Islet precursor cell (in vitro differentiated cells): ENCODE results near the gene EPHB3.
"Not testable (repeated sequence)": the region's sequence is repeated elsewhere in the genome, so short reads cannot be mapped to it uniquely, and the experiment has no call there.

ENCODE experiments used
- DNase-seq: peaks from one replicate; pipeline ENCODE4 v3.0.0-alpha.2; 2018

The EPHB3 gene

DNA sequence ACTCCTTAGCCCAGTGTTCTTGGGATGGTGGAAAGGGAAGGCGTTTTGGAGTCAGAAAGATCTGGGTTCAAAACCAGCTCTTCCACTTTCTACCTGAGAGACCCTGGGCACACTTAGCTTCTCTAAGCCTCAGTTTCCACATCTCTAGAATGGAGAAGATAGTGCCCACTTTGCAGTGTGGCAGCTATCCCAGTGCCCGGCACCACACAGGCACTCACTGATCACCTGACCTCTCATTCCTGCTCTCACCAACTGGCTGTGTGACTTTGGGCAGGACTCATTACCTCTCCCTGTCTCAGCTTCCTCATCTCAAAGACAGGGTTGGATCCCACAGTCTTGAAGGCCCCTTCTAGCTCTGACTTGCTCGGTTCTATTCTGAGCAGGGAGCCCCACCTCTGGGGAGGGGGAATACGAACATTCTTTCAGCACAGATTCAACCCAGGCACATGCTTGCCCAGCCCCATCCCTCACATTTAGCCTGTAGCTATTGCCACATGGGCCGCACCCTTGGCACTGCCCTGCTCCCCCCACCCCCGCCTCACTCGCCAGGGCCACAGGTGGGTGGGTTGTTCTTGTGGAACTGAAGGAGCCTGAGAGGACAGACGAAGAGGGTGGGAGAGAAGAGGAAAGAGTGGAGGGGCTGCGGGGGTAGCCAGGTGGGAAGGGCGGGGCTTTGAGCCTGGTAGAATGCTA is 39.2 kb downstream of the EPHB3 start:
- peak; percentile 53 for DNase-seq

- DNase-seq, result no peak
Measured at GRCh38 chr3:184601576-184602371, 40.2 kb downstream of the EPHB3 start.

GRCh38 chr3:184602372-184603150 is 41.0 kb downstream of the EPHB3 start:
- DNase-seq, result peak; percentile 94

- DNase-seq, result no peak
Measured at GRCh38 chr3:184603151-184604030, 41.8 kb downstream of the EPHB3 start.

DNA sequence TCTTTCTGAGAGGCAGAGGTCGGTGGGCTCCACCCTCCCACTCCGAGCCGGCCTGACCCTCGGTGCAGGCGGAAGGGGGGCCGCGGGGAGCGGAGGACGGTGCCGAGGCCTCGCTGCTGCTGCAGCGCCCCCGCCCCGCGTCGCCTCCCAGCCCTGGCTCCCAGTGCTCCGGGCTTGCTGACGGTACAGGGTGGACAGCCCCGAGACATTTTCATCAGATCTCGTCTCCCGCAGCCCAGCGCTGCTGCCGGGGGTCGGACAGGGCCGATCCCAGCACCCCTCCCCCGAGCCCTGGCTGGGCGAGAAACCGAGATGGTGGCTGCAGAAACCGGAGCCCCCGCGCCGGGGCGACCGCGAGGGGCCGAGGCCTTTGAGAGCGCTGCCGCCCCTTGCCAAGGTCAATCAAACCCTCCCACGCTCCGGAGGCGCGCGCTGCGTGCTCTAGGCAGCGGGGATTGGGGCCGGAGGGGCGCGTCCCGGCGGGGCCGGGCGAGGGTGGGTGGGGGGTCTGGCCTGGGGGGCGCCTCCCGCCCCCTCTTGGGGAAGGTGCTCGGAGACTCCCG is 42.5 kb downstream of the EPHB3 start:
- peak; percentile 80 for DNase-seq

DNA sequence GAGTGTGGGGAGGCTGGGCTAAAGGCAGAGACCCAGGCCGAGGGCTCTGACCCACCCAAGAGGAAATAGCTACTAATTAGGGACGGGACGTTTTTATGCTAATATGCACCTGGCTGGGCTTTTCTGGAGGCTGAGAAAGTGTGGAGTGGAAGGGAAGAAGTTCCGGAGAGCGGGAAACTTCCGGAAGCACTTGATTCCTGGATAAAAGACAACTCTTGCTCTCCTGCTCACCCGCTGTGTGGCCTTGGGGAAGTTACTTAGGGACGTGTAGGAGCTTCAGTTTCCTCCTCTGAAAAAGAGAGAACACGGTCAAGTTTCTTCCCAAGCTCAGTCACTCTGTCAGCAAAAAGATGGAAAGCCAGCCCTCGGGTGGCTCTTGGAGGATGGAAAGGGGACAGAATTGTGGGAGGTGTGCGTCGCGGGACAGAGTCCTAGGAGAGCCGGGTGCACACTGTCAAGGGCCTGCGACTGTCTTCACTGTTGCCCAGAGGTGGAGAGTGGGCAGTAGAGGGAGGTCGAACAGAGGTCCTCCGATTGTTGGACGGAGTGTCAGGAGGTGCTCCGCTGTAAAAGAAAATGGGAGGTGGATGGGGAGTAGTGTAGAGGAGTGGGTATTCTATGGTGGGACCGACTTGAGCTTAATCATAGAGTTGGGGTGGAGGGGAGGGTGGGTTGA is 43.2 kb downstream of the EPHB3 start:
- no peak for DNase-seq

DNA sequence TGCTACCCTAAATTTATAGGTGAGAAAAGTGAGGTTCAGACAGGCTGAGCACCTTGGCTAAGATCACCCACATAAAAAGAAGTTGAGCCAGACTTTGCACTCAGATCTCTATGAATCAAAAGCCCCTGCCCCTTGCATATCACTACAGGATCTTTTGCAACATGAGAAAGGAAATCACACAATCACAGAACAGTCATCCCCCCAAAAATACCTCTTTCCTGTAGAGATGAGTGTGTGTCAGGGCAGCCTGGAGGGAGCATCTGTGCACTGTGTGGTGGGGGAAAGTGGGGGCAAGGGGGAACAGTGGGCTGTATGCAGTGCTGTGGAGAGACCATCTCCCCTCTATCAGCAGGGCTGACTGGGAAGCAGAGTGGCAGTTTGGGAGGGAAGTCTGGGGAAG is 46.6 kb downstream of the EPHB3 start:
- DNase-seq, result no peak

DNA sequence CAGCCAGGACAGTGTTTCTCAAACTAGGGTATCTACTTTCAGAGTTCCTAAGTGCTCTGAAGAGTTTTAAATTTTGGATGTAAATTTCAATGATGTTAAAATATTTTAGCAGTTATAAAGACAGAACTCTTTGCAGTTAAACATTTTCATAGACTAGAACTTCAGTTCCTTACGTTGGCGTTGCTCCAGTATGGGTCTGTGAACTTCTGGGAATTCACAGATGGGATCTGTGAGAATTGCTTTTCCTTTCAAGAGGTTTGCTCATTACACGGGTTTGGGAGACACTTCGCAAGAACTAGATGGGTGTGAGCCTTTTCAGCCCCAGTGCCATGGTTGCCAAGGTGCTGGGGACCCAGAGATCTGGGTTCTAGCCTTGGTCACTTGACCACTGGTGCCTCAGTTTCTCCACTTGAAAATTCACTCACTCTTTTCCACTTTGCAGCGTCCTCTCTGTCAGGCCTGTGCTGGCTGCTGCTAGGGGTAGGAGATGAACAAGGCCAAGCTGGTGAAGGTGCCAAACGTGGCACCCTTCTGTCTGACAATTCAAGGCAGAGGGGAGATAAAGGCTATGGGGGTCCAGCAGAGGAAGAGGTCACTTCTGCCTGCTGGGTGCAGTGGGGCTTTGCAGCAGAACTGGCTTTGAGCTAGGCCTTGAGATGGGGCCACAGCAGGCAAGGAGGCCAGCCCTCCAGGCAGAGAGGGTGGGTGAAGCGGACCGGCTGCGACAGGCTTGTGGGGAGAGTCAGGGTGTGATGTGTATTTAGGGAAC is 48.1 kb downstream of the EPHB3 start:
- DNase-seq, result no peak

- DNase-seq, result no peak
Measured at GRCh38 chr3:184610245-184610871, 48.8 kb downstream of the EPHB3 start.

DNA sequence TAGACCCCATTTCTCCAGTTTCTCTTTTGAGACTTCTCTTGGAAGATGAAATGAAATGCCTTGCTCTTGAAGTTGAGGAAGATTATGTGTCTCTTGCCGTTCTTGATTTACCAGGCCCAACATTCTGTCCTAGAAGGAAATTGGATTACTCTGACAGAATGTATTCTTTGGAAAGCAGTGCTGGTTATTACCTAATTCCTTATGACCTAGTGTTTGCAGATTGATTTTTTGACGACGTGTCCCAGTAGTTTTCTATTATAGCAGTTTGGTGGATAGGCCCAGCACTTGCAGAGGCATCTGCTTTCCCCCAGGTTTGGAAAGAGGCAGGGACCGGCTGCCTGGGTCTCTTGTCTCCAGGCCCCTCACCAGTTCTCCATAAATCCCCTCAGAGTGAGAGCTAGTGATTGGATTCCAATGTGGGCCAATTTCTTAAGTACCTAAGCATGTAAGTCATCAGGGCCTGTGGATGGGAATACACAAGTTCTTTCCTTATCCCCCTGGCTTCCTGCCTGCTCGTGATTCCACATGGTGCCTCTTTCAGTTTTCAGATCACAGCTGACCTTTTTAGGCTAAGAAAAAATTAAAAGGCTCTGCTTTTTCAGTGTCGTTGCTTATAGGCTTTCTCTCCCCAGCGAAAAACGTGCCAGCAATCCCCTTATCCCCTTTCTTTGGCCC is 50.2 kb downstream of the EPHB3 start:
- DNase-seq, result no peak

GRCh38 chr3:184615396-184615795 is 53.8 kb downstream of the EPHB3 start:
- DNase-seq, result no peak

GRCh38 chr3:184616436-184616835 is 54.9 kb downstream of the EPHB3 start:
- peak; percentile 78 for DNase-seq

DNA sequence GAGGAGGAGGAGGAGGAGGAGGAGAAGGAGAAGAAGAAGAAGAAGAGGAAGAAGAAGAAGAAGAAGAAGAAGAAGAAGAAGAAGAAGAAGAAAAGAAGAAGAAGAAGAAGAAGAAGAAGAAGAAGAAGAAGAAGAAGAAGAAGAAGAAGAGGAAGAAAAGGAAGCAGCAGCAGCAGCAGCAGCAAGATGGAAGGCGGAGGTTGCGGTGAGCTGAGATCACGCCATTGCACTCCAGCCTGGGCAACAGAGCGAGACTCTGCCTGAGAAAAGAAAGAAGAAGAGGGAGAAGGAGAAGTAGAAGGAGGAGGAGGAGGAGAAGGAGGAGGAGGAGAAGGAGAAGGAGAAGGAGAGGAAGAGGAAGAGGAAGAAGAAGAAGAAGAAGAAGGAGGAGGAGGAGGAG is 55.7 kb downstream of the EPHB3 start:
- DNase-seq, result not testable (repeated sequence)

DNA sequence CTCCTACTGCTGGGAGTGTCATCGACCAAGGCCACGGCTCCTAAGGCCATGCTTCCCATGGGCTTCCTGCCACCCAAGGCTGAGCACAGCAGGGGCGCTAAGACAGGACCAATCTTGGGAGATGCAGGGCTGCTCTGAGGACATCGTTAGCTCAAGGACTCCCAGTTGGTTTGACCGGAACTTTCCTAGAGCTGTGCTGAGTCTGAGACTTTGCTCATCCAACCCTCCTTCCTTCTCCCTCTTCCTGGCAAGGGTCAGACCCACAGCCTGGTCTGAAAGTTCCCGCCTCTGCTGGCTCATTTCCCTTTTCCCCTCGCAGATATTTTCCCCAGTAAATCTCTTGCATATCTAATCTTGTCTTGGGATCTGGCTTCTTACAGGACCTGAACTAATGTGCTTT is 57.2 kb downstream of the EPHB3 start:
- DNase-seq, result no peak

DNA sequence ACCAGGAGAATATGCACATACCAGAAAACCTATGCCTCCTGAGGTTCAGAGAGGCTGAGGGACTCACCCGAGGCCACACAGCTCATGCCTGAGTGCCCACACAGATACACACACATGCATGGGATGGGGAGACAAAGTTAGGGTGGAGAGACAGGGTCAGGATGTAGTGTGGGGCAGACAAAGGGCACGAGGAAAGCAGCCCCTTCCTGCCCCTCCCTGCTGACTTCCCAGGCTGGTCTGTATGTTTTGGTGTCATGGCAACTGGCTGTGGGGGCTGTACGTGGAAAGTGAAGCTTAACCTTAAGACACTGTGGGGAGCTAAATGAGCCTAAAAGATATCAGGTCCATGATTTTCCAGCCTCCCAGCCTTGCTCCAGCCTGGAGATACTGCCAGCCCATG is 57.8 kb downstream of the EPHB3 start:
- DNase-seq, result no peak

- no peak for DNase-seq
Measured at GRCh38 chr3:184619787-184620430, 58.3 kb downstream of the EPHB3 start.

DNA sequence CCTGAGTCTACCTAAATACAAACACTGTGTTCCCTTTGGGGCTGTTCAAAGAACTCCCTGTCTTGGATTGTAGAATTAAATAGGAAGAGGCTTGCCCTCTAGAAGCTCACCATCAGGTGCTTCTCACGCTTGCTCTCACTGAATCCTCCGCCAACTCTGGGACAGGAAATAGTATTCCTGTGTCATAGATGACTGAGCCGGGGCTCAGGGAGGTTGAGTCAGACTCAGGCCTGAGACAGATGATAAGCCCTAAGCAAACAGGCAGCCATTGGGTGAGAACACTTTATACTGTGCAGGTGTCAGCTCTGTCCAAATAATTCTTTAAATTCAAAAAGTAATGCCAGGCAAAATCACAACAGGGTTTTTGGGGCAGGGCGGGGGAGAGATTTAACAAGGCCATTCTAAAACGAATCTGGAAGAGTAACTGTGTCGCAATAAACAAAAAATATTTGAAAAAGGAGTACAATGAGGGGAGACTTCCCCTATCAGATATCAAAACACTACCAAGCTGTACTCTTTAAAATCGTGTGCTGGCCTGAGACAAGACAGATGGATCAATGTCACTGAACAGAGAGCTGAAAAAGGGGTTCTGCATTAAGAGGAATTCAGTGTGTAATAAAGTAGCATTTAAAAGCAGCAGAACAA is 59.0 kb downstream of the EPHB3 start:
- DNase-seq, result no peak

- DNase-seq, result not testable (repeated sequence)
Measured at GRCh38 chr3:184622156-184622555, 60.6 kb downstream of the EPHB3 start.

DNA sequence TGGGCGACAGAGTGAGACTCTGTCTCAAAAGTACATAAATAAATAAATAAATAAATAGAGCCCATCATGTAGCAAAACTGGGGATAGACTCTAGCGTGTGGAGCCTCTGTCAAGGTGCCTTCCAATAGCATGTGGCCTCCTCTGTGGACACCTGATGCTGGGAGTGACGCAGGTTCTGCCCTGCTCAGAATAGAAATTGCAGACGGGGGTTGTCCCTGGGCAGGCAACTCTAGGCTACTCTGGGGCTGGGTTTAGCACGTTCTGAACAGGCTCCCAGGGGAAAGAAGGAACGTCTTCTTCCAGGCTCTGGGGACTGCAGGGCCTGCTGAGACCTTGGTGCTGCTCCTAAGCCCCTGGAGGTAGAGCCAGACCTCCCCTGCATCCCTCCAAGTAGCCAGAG is 65.3 kb downstream of the EPHB3 start:
- DNase-seq, result no peak
